22Rv1 (cell line): ENCODE measurements around the gene GPC6.

Experiments used
- H3K27ac ChIP-seq: fragments of 450-650 bp; 2 replicates; pipeline ENCODE4 v1.5.1; 2017
- CTCF ChIP-seq: fragments of 450-650 bp; IDR thresholded peaks from 2 replicates; pipeline ENCODE4 v1.5.1; 2017; ENCODE audit warnings: mild to moderate bottlenecking
- ZFX ChIP-seq: fragments of 450-650 bp; IDR thresholded peaks from 2 replicates; pipeline ENCODE4 v1.6.1; 2017; ENCODE audit warnings: antibody characterized with exemption, borderline replicate concordance

Gene GPC6

GRCh38 chr13:93872786-93873347 lies 646.3 kb downstream of the GPC6 start:
- H3K27ac ChIP-seq: no peak overlapping the region
- TF ChIP-seq CTCF (no peak), ZFX (no peak)

GRCh38 chr13:93875547-93875946 lies 648.9 kb downstream of the GPC6 start:
- TF ChIP-seq CTCF: no peak
- no peak for TF ChIP-seq ZFX
- H3K27ac ChIP-seq: no peak overlapping the region

- no peak overlapping the region for H3K27ac ChIP-seq
- TF ChIP-seq CTCF (no peak), ZFX (no peak)
Observed at GRCh38 chr13:93876236-93876635, 649.6 kb downstream of the GPC6 start.

GRCh38 chr13:93878675-93879074 lies 652.1 kb downstream of the GPC6 start:
- no peak overlapping the region for H3K27ac ChIP-seq
- TF ChIP-seq ZFX (no peak), CTCF (no peak)

GRCh38 chr13:93881411-93881810 lies 654.8 kb downstream of the GPC6 start:
- H3K27ac ChIP-seq: no peak overlapping the region
- no peak for TF ChIP-seq ZFX
- no peak for TF ChIP-seq CTCF

- TF ChIP-seq ZFX: no peak
- no peak overlapping the region for H3K27ac ChIP-seq
Observed at GRCh38 chr13:93882086-93882651, 655.6 kb downstream of the GPC6 start.

GRCh38 chr13:93889430-93889951 lies 662.9 kb downstream of the GPC6 start:
- H3K27ac ChIP-seq: no peak overlapping the region
- TF ChIP-seq CTCF (no peak), ZFX (no peak)
